H1 (cell line): ENCODE results near the gene AGBL4. TPM values are rescaled to one million over a fixed set of nuclear protein-coding genes. Genes with fewer than 3 reads are reported as not detected.

Source experiments
- CTCF ChIA-PET: fragments of 300-600 bp; sonication (Branson Sonifier 250); formaldehyde crosslinking; loops from one replicate; lab custom pipeline; 2021; ENCODE audit not compliant: partially characterized antibody; lab: Charles Lee
- POLR2A ChIA-PET: fragments of 300-600 bp; sonication (Branson Sonifier 250); formaldehyde crosslinking; loops from one replicate; lab custom pipeline; 2021; ENCODE audit warnings: inconsistent platforms; ENCODE audit not compliant: partially characterized antibody; lab: Charles Lee
- DNase-seq, 2 experiments: peaks; one replicate each; pipeline versions ENCODE4 v3.0.0 to v3.0.0-alpha.2; 2010 to 2022; ENCODE audit warnings: low spot score in 2 of 2, low read depth in 1 of 2, mixed read lengths in 1 of 2
- FAIRE-seq: peaks from 2 replicates; lab custom pipeline; 2011; peaks lifted over from hg19 to GRCh38; lab: Jason Lieb, UNC
- H2AFZ ChIP-seq: 2 replicates; pipeline ENCODE4 v1.8.1; 2012; ENCODE audit warnings: low read length, inconsistent platforms
- H2AK5ac ChIP-seq: 2 replicates; pipeline ENCODE4 v1.6.1; 2013; ENCODE audit warnings: low read depth, low read length
- H2BK120ac ChIP-seq: replicated peaks from 2 replicates; pipeline ENCODE3; 2013; ENCODE audit warnings: low read depth, low read length, inconsistent platforms
- H2BK12ac ChIP-seq: 2 replicates; pipeline ENCODE4 v1.6.1; 2013; ENCODE audit warnings: low read depth, low read length
- H2BK15ac ChIP-seq: 2 replicates; pipeline ENCODE4 v1.6.1; 2013; ENCODE audit warnings: low read length
- H2BK20ac ChIP-seq: 2 replicates; pipeline ENCODE4 v1.6.1; 2013; ENCODE audit warnings: low read length
- H2BK5ac ChIP-seq: 2 replicates; pipeline ENCODE4 v1.6.1; 2013; ENCODE audit warnings: low read depth, low read length
- H3K14ac ChIP-seq: 2 replicates; pipeline ENCODE4 v1.6.1; 2013; ENCODE audit warnings: inconsistent platforms; ENCODE audit not compliant: insufficient read length
- H3K18ac ChIP-seq: 2 replicates; pipeline ENCODE4 v1.6.1; 2013; ENCODE audit warnings: low read length; ENCODE audit errors: extremely low read depth
- H3K23ac ChIP-seq: 2 replicates; pipeline ENCODE4 v1.6.1; 2013; ENCODE audit warnings: inconsistent platforms; ENCODE audit not compliant: insufficient read length
- H3K23me2 ChIP-seq: 2 replicates; pipeline ENCODE4 v1.6.1; 2013; ENCODE audit warnings: low read depth, low read length
- H3K27ac ChIP-seq: 2 replicates; pipeline ENCODE4 v1.6.1; 2011; ENCODE audit warnings: low read depth, low read length, inconsistent platforms
- H3K27me3 ChIP-seq, 4 experiments: replicated peaks in 1 of 4; 1 replicate in 1 of 4; 2 replicates in 3 of 4; pipeline versions ENCODE4 v1.6.1 to v1.8.1; 2011 to 2013; ENCODE audit warnings: low read length in 3 of 4, mild to moderate bottlenecking in 3 of 4, inconsistent platforms in 2 of 4, mixed read lengths in 2 of 4, moderate library complexity in 1 of 4; ENCODE audit not compliant: control insufficient read depth in 3 of 4, insufficient read depth in 3 of 4; ENCODE audit errors: extremely low read depth in 1 of 4
- H3K36me3 ChIP-seq, 4 experiments: 2 replicates each; pipeline versions ENCODE4 v1.6.1 to v1.8.1; 2011 to 2013; ENCODE audit warnings: mild to moderate bottlenecking in 4 of 4, low read length in 3 of 4, moderate library complexity in 2 of 4, control low read depth in 1 of 4, inconsistent platforms in 1 of 4; ENCODE audit not compliant: insufficient read depth in 4 of 4, control insufficient read depth in 2 of 4
- H3K4ac ChIP-seq: replicated peaks from 2 replicates; pipeline ENCODE3; 2013; ENCODE audit warnings: low read length, low read depth, mixed read lengths, inconsistent platforms; ENCODE audit not compliant: insufficient read length
- H3K4me1 ChIP-seq, 4 experiments: replicated peaks in 1 of 4; 1 replicate in 1 of 4; 2 replicates in 3 of 4; pipeline versions ENCODE4 v1.6.1 to v1.8.1; 2011 to 2013; ENCODE audit warnings: low read length in 3 of 4, inconsistent platforms in 2 of 4, mixed read lengths in 1 of 4; ENCODE audit not compliant: insufficient read depth in 4 of 4, control insufficient read depth in 3 of 4
- H3K4me2 ChIP-seq, 2 experiments: 2 replicates each; pipeline versions ENCODE4 v1.6.1 to v1.8.1; 2011 to 2013; ENCODE audit warnings: low read depth in 2 of 2, low read length in 2 of 2, control low read depth in 1 of 2, inconsistent platforms in 1 of 2, mild to moderate bottlenecking in 1 of 2; ENCODE audit not compliant: insufficient read depth in 1 of 2
- H3K4me3 ChIP-seq, 4 experiments: fragments of 200-600, 300-600 bp in 1 of 4; sonication (generic), shearing (Covaris generic), sonication (Bioruptor Twin) in 1 of 4; 2 replicates each; pipeline versions ENCODE4 v1.5.1 to v1.8.1; 2011 to 2016; ENCODE audit warnings: low read length in 4 of 4, low read depth in 3 of 4, control low read depth in 2 of 4, inconsistent platforms in 2 of 4, mild to moderate bottlenecking in 2 of 4, mixed read lengths in 1 of 4, moderate library complexity in 1 of 4; ENCODE audit not compliant: insufficient read depth in 2 of 4; ENCODE audit errors: extremely low read depth in 1 of 4
- H3K56ac ChIP-seq: replicated peaks from 2 replicates; pipeline ENCODE3; 2013; ENCODE audit warnings: low read depth, mild to moderate bottlenecking, mixed read lengths, low read length, inconsistent platforms; ENCODE audit not compliant: insufficient read length
- H3K79me1 ChIP-seq: 2 replicates; pipeline ENCODE4 v1.6.1; 2013; ENCODE audit warnings: low read depth, low read length, control low read depth
- H3K79me2 ChIP-seq, 2 experiments: 2 replicates each; pipeline versions ENCODE4 v1.6.1 to v1.8.1; 2012 to 2013; ENCODE audit warnings: low read length in 2 of 2, mild to moderate bottlenecking in 2 of 2, inconsistent platforms in 1 of 2; ENCODE audit not compliant: insufficient read depth in 2 of 2, control insufficient read depth in 1 of 2
- H3K9ac ChIP-seq, 4 experiments: replicated peaks in 1 of 4; 1 replicate in 1 of 4; 2 replicates in 3 of 4; pipeline versions ENCODE4 v1.6.1 to v1.8.1; 2011 to 2013; ENCODE audit warnings: low read depth in 3 of 4, low read length in 3 of 4, control low read depth in 2 of 4, mild to moderate bottlenecking in 2 of 4, moderate library complexity in 2 of 4, inconsistent platforms in 1 of 4; ENCODE audit errors: extremely low read depth in 1 of 4
- H3K9me3 ChIP-seq, 2 experiments: 2 replicates each; pipeline versions ENCODE4 v1.6.1 to v1.8.1; 2012 to 2013; ENCODE audit warnings: mild to moderate bottlenecking in 2 of 2, moderate library complexity in 2 of 2, control low read depth in 1 of 2, inconsistent platforms in 1 of 2, low read depth in 1 of 2, low read length in 1 of 2, mixed read lengths in 1 of 2; ENCODE audit not compliant: insufficient read depth in 2 of 2
- H4K20me1 ChIP-seq, 2 experiments: replicated peaks in 1 of 2; 2 replicates each; pipeline versions ENCODE3 to v1.8.1; 2011 to 2013; ENCODE audit warnings: inconsistent platforms in 2 of 2, low read length in 2 of 2, mild to moderate bottlenecking in 1 of 2; ENCODE audit not compliant: insufficient read depth in 2 of 2, control insufficient read depth in 1 of 2
- H4K5ac ChIP-seq: 2 replicates; pipeline ENCODE4 v1.6.1; 2013; ENCODE audit warnings: low read length, low read depth, mixed read lengths, inconsistent platforms; ENCODE audit not compliant: insufficient read length
- H4K8ac ChIP-seq: 2 replicates; pipeline ENCODE4 v1.8.0; 2013; ENCODE audit warnings: mild to moderate bottlenecking, moderate library complexity, low read length, inconsistent platforms; ENCODE audit not compliant: insufficient read depth; ENCODE audit errors: extremely low read depth
- H4K91ac ChIP-seq: replicated peaks from 2 replicates; pipeline ENCODE3; 2013; ENCODE audit warnings: low read length, mixed read lengths, inconsistent platforms; ENCODE audit not compliant: insufficient read length
- EZH2 ChIP-seq: fragments of 200-600 bp; sonication (generic); IDR thresholded peaks from 2 replicates; pipeline ENCODE4 v1.7.1; 2012; ENCODE audit warnings: low read depth, mild to moderate bottlenecking, moderate library complexity, low read length, inconsistent platforms; ENCODE audit not compliant: severe bottlenecking
- HDAC2 ChIP-seq, 2 experiments: fragments of 300-600 bp in 1 of 2; sonication (generic) in 1 of 2; IDR thresholded peaks; 2 replicates each; pipeline ENCODE4 v1.6.1; 2011 to 2012; ENCODE audit warnings: low read depth in 2 of 2, low read length in 2 of 2, mild to moderate bottlenecking in 2 of 2, moderate library complexity in 2 of 2, borderline replicate concordance in 1 of 2, inconsistent platforms in 1 of 2
- POLR2A ChIP-seq, 2 experiments: IDR thresholded peaks; 1 replicate in 1 of 2; 2 replicates in 1 of 2; pipeline ENCODE4 v1.6.1; 2011; ENCODE audit warnings: low read depth in 2 of 2, low read length in 2 of 2, mild to moderate bottlenecking in 2 of 2; ENCODE audit errors: control extremely low read depth in 1 of 2
- RAD21 ChIP-seq, 2 experiments: IDR thresholded peaks in 1 of 2; conservative IDR thresholded peaks in 1 of 2; 2 replicates each; pipeline ENCODE4 v1.6.1; 2011; ENCODE audit warnings: low read depth in 2 of 2, low read length in 2 of 2, improper control_type of control experiment in 1 of 2, inconsistent platforms in 1 of 2, mild to moderate bottlenecking in 1 of 2, moderate library complexity in 1 of 2
- SP1 ChIP-seq: IDR thresholded peaks from 2 replicates; pipeline ENCODE4 v1.6.1; 2011; ENCODE audit warnings: low read depth, low read length
- WGBS, 2 experiments: shearing (Covaris generic) in 1 of 2; methylation state at CpG; one replicate each; pipeline versions ENCODE4 v1.1.6 to v1.1.7; 2013 to 2015; ENCODE audit warnings: low lambda C conversion rate in 2 of 2, mixed read lengths in 2 of 2, inconsistent platforms in 1 of 2, low coverage in 1 of 2, missing lambda C conversion rate in 1 of 2; ENCODE audit not compliant: insufficient replicate concordance in 2 of 2, insufficient coverage in 1 of 2, insufficient read length in 1 of 2; ENCODE audit errors: extremely low coverage in 1 of 2, missing lambda C conversion rate in 1 of 2; 5-methylcytosine and 5-hydroxymethylcytosine counted together
- polyA plus RNA-seq, 7 experiments: library from polyadenylated mRNA; depleted of rRNA in 3 of 7; stranded (reverse) in 5 of 7; unstranded in 2 of 7; fragments of >200 nt in 5 of 7; fragments of 200-250 nt in 2 of 7; gene quantifications; 1 replicate in 5 of 7; 2 replicates in 1 of 7; 4 replicates in 1 of 7; pipeline versions ENCODE4 v1.2.1 to v1.2.3, GENCODE V29; 2011 to 2013; ENCODE audit warnings: missing spikeins in 2 of 7, mixed read lengths in 2 of 7
- total RNA-seq: library from RNA; stranded (reverse); fragmentation: NEBNext Ultra II Directional; extraction: Animal tissue kit (Norgen Biotek cat#: 25700); gene quantifications from 2 replicates; pipeline ENCODE4 v1.2.1, GENCODE V29; 2021

Gene AGBL4
- total and polyA plus RNA-seq, 2 of the 8 experiments (the other 6 are each of a cell fraction or from before 2014, with no cell fraction given) = 0.41 to 0.45 TPM

DNA sequence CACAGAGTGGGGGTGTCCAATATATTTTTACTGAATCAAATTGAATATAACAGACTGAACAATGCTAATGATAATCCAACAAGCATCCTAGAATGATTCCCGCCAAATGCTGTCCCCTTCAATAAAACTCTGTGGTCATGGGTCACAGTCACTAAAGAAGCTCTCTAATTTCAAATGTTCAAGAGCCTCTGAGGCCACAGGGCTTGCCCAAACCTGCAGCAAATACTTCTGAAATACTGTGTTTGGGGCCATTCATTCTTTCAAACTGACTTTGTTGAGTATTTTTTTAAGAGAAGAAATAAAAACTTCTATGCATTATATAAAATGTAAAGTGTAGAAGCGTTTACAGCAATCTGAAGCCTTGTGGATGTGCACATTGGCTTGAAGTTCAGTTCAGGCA lies 1239.5 kb downstream of the AGBL4 start:
- Histone ChIP-seq H2BK5ac (no peak overlapping the region), H2AK5ac (no peak overlapping the region), H3K23ac (no peak overlapping the region), H2BK12ac (no peak overlapping the region), H3K14ac (no peak overlapping the region), H4K91ac (no peak overlapping the region), H2BK15ac (no peak overlapping the region), H3K4me1 (no peaks in the 10 kb centered on the region), H3K36me3 (no peaks in the 10 kb centered on the region), H3K9ac (no peak overlapping the region), H3K18ac (no peak overlapping the region), H2AFZ (no peak overlapping the region), H3K9me3 (no peaks in the 10 kb centered on the region), H3K56ac (no peak overlapping the region), H3K4ac (no peak overlapping the region), H3K27me3 (no peaks in the 10 kb centered on the region), H4K5ac (no peak overlapping the region), H3K23me2 (peaks cover 2% of the 10 kb centered on the region; the same call in 1 of the 2 replicates), H4K20me1 (no peaks in the 10 kb centered on the region), H4K8ac (no peak overlapping the region), H3K79me2 (no peaks in the 10 kb centered on the region), H3K27ac (no peak overlapping the region), H2BK20ac (no peak overlapping the region), H3K79me1 (no peaks in the 10 kb centered on the region; the same call in 1 of the 2 replicates), H2BK120ac (no peak overlapping the region), H3K4me3 (no peak overlapping the region), H3K4me2 (no peak overlapping the region)
- WGBS, 2 experiments = 97% methylated on average over 2 of the region's 2 CpGs; no CpG with 5 or more reads in 1 of the 2 experiments
- TF ChIP-seq EZH2 = no peak
- no peak for TF ChIP-seq POLR2A (IDR thresholded peaks at IDR 0.05; ENCODE audit: control extremely low read depth in 1 of 2, low read depth in 2 of 2, low read length in 2 of 2)
- TF ChIP-seq SP1 = no peak
- no peak for TF ChIP-seq HDAC2 (IDR thresholded peaks at IDR 0.05; ENCODE audit: borderline replicate concordance in 1 of 2, low read depth in 2 of 2, low read length in 2 of 2)
- TF ChIP-seq RAD21 (IDR thresholded peaks at IDR 0.05 in 1 of 2, conservative IDR thresholded peaks at IDR 0.05 in 1 of 2; ENCODE audit: low read depth in 2 of 2, low read length in 2 of 2) = no peak
- ChIA-PET POLR2A (no interaction called here), CTCF (no interaction called here)
- FAIRE-seq (no peak), DNase-seq (no peak)
